ENCODE measurements around the gene CDC14B. TPM values are rescaled to one million over a fixed set of nuclear protein-coding genes. Genes with fewer than 3 reads are reported as not detected.

The CDC14B gene
- total and polyA plus RNA-seq, 2 donors from 2014 or later, result 9.1 to 19.6 TPM

DNA sequence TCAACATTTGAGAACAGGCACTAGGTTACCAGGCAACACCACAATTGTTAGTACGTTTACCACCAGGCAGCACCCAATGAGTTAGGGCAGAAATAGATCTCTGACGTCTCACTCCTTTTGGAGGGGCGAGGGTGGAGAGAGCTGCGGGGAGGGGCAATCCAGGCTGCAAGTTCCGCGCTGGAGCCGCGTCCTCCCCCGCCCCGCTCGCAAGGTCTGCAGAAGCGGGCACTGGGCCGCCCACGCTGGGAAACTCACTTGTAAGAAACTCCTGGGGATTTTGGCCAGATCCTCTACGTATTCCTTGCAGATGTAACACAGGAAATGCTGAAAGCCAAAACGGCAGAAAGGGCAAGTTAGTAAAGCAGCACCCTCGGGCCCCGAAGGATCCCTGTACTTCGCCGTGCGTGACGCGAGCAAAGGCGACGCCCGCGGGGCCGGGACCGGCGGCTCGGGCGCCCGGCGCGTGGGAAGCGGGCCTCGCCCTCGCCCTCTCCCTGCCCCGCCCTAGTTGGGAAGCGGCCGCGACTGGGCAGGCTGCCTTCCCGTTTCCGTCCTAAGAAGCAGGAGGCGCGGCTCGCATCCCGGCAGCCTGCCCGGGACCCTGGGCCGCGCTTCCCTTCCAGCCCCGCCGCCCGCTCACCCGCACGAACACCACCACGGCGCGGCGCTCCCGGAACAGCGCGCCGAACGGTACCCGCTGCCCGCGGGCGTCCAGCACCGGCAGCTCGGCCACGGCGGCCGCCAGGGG, 35.0 kb upstream of the CDC14B start:
- Histone ChIP-seq H3K9me3 (ENCODE audit: control insufficient read depth in 2 of 3, insufficient read depth in 1 of 3, low read length in 3 of 3) (no peaks in the 10 kb centered on the region), H3K27me3 (ENCODE audit: control insufficient read depth, insufficient read depth, low read length) (no peaks in the 10 kb centered on the region), H3K4me1 (ENCODE audit: control insufficient read depth in 2 of 3, insufficient read depth in 2 of 3, low read depth in 1 of 3, low read length in 3 of 3) (no peaks in the 10 kb centered on the region), H3K4me3 (ENCODE audit: low read length in 3 of 3) (peak overlapping the region; percentile 57 to 66 (median 65)), H3K9ac (ENCODE audit: low read length in 3 of 3) (peak overlapping the region in 2 of 3 donors; percentile 37), H3K36me3 (ENCODE audit: control insufficient read depth in 2 of 3, insufficient read depth in 3 of 3, low read length in 3 of 3) (peaks cover 0 to 11% (median 0%) of the 10 kb centered on the region in 3 donors), H3K27ac (ENCODE audit: low read depth in 2 of 2, low read length in 2 of 2) (peak overlapping the region; percentile 83 to 89)
- TF ChIP-seq, protein P1, sequence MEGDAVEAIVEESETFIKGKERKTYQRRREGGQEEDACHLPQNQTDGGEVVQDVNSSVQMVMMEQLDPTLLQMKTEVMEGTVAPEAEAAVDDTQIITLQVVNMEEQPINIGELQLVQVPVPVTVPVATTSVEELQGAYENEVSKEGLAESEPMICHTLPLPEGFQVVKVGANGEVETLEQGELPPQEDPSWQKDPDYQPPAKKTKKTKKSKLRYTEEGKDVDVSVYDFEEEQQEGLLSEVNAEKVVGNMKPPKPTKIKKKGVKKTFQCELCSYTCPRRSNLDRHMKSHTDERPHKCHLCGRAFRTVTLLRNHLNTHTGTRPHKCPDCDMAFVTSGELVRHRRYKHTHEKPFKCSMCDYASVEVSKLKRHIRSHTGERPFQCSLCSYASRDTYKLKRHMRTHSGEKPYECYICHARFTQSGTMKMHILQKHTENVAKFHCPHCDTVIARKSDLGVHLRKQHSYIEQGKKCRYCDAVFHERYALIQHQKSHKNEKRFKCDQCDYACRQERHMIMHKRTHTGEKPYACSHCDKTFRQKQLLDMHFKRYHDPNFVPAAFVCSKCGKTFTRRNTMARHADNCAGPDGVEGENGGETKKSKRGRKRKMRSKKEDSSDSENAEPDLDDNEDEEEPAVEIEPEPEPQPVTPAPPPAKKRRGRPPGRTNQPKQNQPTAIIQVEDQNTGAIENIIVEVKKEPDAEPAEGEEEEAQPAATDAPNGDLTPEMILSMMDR (IDR thresholded peaks at IDR 0.05; ENCODE audit: borderline replicate concordance, extremely low read depth, insufficient read depth), result no peak
- no peak for FAIRE-seq
- DNase-seq, result peak; percentile 81 to 94 (median 84)
- intact Hi-C loops (cut with DNase I), result no loop called here

DNA sequence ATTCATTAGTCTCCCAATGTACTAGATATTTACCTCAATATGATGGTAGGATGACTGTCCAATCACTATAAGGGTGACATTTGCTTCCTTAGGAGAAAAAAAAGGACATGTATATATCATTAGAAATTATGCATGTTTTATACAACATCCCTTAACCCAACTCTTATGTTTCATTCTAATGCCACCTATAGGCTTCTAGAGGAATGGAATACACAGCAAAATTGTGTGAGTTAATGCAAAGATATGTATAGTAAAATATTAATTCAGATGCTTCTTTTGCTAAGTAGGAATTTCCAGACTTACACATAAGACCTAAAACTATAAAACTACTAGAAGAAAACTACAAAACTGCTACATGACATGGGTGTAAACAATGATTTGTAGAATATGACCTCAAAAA, 32.0 kb upstream of the CDC14B start:
- Histone ChIP-seq H3K4me1 (ENCODE audit: control insufficient read depth in 2 of 3, insufficient read depth in 2 of 3, low read depth in 1 of 3, low read length in 3 of 3) (no peaks in the 10 kb centered on the region), H3K4me3 (ENCODE audit: low read length in 3 of 3) (no peak overlapping the region), H3K27ac (ENCODE audit: low read depth in 2 of 2, low read length in 2 of 2) (no peak overlapping the region), H3K9ac (ENCODE audit: low read length in 3 of 3) (no peak overlapping the region), H3K27me3 (ENCODE audit: control insufficient read depth, insufficient read depth, low read length) (no peaks in the 10 kb centered on the region), H3K36me3 (ENCODE audit: control insufficient read depth in 2 of 3, insufficient read depth in 3 of 3, low read length in 3 of 3) (peaks cover 0 to 14% (median 0%) of the 10 kb centered on the region in 3 donors), H3K9me3 (ENCODE audit: control insufficient read depth in 2 of 3, insufficient read depth in 1 of 3, low read length in 3 of 3) (no peaks in the 10 kb centered on the region)
- TF ChIP-seq, protein P1 (IDR thresholded peaks at IDR 0.05; ENCODE audit: borderline replicate concordance, extremely low read depth, insufficient read depth), result no peak
- FAIRE-seq (no peak), DNase-seq (peak in 1 of 5 donors; percentile 29)
- intact Hi-C loops (cut with DNase I), result no loop called here

DNA sequence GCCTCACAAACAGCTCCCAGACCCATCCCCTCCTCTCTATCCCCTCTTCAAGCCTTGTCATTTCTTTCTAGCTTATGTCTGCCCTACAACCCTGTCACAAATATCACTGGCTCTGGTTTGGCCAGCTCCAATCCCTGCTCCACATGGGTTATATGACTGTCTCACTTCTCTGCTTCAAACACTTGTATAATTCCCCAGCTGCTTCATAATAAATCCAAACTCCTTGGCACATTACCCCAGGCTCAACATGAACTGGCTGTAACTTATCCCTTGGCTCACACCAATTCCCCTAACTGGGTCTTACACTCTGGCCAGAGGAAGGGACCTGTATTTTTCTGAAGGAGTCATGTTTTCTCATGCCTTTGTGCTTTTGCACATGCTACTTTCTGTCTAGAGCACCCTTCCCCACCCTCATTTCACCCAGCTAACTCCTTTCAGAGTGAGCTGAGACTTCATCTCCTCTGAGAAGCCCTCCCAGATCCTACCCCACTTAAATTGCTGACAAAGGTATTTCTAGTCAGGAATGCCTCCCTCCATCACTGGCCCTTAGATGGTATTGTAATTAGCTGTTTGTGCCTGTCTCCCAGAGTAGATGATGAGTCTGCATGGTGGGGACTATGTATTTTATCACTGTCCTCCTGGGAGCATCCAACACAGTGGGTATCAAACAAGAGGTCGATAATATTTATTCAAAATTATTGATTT, 30.1 kb upstream of the CDC14B start:
- Histone ChIP-seq H3K27me3 (ENCODE audit: control insufficient read depth, insufficient read depth, low read length) (no peaks in the 10 kb centered on the region), H3K9me3 (ENCODE audit: control insufficient read depth in 2 of 3, insufficient read depth in 1 of 3, low read length in 3 of 3) (no peaks in the 10 kb centered on the region), H3K27ac (ENCODE audit: low read depth in 2 of 2, low read length in 2 of 2) (no peak overlapping the region), H3K4me3 (ENCODE audit: low read length in 3 of 3) (no peak overlapping the region), H3K4me1 (ENCODE audit: control insufficient read depth in 2 of 3, insufficient read depth in 2 of 3, low read depth in 1 of 3, low read length in 3 of 3) (no peaks in the 10 kb centered on the region), H3K9ac (ENCODE audit: low read length in 3 of 3) (no peak overlapping the region), H3K36me3 (ENCODE audit: control insufficient read depth in 2 of 3, insufficient read depth in 3 of 3, low read length in 3 of 3) (peaks cover 0 to 14% (median 0%) of the 10 kb centered on the region in 3 donors)
- TF ChIP-seq, protein P1 (IDR thresholded peaks at IDR 0.05; ENCODE audit: borderline replicate concordance, extremely low read depth, insufficient read depth), result no peak
- intact Hi-C loops (cut with DNase I), result no loop called here
- FAIRE-seq (no peak), DNase-seq (no peak)

All from kidney (tissue), 14 donors.